Measurements from ENCODE around the gene KCTD19.

KCTD19 gene

GRCh38 chr16:67258161-67258835 lies 68.2 kb downstream of the KCTD19 start:
- no peak for DNase-seq (ENCODE audit: low read depth in 3 of 3)

DNA sequence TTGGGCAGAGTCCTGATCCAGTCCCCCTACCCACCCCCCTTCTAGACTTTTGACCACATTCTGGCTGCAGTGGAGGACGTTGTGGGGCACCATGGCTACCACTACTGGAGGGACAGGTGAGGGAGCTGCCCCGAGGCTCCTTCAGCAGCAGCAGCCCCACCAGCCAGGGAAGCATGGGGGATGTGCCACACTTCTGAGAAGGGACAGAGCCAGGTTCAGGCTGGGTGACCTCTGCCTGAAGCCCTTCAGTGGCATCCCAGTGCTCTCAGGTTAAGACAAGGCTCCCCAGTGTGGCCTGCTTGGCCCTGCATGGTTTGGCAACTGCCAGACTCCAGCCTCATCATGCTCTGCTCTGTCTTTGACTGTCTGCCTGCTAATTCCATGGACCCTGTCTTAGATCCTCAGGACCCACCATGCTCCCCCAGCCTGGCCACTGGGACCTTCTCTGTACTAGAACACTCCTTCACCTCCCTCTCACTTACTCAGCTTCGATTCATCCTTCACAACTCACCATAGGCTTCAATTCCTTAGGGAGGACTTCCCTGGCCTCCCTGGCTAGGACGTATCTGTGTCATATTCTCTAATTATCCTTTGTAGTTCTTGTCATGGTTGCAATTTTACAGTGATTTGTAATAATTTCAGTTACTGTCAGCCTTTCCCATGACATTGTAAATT lies 68.9 kb downstream of the KCTD19 start:
- no peak for DNase-seq (ENCODE audit: low read depth in 3 of 3)

DNA sequence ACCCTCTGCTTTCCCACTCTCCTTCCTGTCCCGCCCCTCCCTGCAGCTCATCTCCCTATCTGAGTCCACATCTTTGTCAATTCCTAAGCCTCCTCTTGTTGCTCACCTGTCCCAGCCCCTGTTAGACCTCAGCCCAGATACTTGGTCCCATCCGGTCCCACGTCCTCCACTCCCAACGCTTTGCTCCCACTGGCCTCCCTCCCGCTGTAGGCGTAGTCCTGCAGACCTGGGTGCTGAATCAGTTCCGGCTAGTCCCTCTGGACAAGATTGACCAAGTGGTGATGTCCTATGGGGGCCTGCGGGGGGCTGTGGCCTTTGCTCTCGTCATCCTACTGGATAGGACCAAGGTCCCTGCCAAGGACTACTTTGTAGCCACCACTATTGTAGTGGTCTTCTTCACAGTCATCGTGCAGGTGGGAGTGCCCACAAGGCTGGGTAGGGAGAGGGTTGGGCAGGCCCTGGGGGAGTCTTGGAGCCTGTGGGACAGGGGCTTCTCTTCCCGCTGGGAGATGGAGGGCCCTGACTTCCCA lies 69.8 kb downstream of the KCTD19 start:
- DNase-seq (ENCODE audit: low read depth in 3 of 3): no peak

GRCh38 chr16:67255553-67256221 lies 70.9 kb downstream of the KCTD19 start:
- DNase-seq (ENCODE audit: low read depth in 3 of 3): no peak

DNA sequence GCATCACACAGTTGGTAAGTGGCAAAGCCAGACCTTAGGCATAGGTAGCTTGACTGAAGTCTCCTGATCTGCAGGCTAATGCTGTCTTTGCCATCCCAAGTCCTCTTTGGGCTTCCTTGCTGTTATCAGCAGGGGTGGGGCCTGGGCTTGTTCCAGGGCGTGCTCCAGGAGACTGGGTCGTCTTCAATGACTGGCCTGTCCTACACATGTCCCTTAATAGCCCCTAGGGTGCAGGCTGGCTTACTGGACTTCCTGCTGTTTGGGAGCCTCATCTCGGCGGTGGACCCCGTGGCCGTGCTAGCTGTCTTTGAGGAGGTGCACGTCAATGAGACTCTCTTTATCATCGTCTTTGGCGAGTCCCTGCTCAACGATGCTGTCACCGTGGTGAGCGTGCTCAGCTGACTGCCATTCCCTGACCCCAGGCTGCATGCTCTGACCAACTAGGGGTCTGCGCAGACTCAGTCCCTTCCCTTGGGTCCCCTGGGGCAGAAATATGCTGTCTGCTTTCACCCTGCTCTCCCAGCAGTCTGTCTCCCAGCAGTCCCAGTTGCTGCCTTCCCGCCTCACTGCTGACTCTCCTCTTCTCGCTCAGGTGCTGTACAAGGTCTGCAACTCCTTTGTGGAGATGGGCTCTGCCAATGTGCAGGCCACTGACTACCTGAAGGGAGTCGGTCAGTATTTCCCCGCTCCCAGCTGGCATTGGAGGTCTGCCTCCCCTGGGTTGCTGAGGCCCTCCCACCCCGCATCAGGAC lies 71.6 kb downstream of the KCTD19 start:
- no peak for DNase-seq (ENCODE audit: low read depth in 3 of 3)

- no peak for DNase-seq (ENCODE audit: low read depth in 3 of 3)
Measured at GRCh38 chr16:67252609-67253497, 73.7 kb downstream of the KCTD19 start.

GRCh38 chr16:67250045-67250327 lies 76.6 kb downstream of the KCTD19 start:
- no peak for DNase-seq (ENCODE audit: low read depth in 3 of 3)

DNA sequence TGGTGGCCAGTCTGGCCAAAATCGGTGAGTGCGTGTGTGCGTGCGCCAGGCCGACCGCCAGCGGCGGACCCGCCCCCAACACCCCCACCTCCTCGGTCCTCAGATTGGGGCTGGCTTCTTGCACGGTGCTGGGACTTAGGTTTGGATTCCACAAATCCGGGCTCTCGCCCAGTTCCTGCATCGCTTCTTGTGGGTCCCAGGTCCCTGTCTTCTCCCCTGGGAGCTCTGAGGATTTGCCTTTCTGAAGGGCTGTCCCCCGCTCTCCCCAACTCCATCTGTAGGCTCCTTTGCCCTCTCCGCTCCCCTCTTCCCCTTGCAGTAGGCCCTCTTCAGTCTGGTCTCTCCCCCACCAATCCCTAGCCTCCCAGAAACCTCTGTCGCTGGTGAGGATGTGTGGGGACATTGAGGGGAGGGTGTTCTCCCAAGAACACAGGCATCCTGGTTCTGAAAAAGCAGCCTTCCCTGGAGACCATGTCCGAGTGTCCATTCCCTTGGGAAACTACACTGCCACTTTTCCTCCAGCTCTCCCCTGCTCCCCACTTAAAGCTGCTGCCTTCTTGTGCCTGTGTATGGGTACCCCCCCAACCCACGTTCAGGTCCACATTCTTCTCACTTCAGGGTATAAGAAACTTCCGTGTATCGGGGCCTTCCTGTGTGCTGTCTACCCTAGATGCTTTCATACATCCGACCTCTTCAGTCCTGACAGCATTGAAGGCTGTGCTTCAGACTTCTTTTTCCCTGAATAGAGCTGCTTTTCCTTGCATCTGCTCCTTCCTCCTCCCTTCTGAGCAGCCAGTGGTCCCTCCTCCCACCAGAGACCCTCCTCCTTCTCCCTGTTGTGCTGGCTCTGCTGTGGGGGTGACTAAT lies 77.1 kb downstream of the KCTD19 start:
- DNase-seq (ENCODE audit: low read depth in 3 of 3): no peak

GRCh38 chr16:67248401-67249177 lies 78.0 kb downstream of the KCTD19 start, which contains the start of gene SLC9A5:
Gene SLC9A5, plus strand, starts transcription at chr16:67248979. Its CDS starts 36 bp downstream, at chr16:67249015.
- DNase-seq (ENCODE audit: low read depth in 3 of 3): no peak

DNA sequence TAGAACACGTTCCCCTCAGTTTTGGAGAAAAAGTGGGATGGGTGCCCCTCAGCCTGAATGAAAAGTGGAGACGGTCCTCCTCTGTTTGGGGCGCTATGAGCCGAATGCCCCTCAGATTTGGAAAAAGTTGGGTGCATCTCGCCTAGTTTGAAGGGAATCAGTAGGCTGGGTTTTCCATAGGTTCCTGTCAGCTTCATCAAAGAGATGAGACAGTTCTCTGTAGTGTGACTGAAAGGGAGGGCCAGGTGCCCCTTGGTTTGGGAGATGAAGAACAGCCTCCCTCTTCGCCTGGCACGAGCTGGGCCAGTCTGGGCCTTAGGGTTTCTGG lies 78.5 kb downstream of the KCTD19 start:
- DNase-seq (ENCODE audit: low read depth in 3 of 3): no peak

- DNase-seq (ENCODE audit: low read depth in 3 of 3): peak; percentile 96 to 98 (median 97)
Measured at GRCh38 chr16:67247192-67248072, 79.1 kb downstream of the KCTD19 start, which contains the start of gene FHOD1. Gene FHOD1, minus strand, starts transcription at chr16:67247481. Its CDS starts 71 bp downstream, at chr16:67247410.

GRCh38 chr16:67246756-67247191 lies 79.8 kb downstream of the KCTD19 start:
- no peak for DNase-seq (ENCODE audit: low read depth in 3 of 3)

GRCh38 chr16:67246081-67246755 lies 80.3 kb downstream of the KCTD19 start:
- DNase-seq (ENCODE audit: low read depth in 3 of 3): peak; percentile 10 to 35 (median 23)

GRCh38 chr16:67245674-67246080 lies 80.9 kb downstream of the KCTD19 start:
- no peak for DNase-seq (ENCODE audit: low read depth in 3 of 3)

- no peak for DNase-seq (ENCODE audit: low read depth in 3 of 3)
Measured at GRCh38 chr16:67245186-67245585, 81.4 kb downstream of the KCTD19 start.

DNA sequence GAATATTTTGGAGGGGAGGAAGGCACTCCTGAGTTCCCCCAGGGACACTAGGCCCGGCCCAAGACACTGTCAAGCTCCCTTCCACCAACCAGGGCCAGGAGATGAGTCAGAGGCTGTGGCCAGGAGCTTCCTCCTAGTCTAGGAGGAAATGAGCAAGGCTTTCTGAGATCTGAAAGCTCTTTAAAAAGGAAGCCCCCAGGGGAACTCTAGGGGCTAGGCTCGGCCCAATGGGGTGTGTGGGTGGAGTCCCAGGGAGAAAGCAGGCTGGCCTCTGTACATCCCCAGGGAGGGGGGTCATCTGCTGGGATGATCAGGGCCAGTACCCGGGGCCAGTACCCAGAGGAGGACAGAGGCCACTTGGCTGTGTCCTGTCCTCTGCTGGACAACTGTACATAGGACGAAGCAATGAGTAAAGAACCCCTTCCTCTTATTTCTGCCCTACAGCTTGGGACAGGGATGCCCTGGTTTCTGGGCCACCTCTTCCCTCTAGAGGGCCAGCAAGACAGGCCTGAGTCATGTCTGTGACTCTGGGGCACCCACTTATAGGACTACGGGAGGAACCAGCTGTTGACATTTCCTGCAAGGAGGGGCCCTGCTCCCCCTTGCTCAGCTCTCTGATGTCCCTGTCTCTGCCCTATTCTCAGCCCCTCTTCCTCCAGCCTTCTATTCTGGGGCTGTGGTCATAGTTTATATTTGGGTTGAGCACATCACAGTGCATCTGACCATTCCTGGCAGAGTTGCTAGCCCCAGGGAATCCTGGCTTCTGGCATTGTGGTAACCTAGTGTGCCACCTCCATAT lies 82.0 kb downstream of the KCTD19 start:
- peak; percentile 62 to 72 (median 66) for DNase-seq (ENCODE audit: low read depth in 3 of 3)

DNA sequence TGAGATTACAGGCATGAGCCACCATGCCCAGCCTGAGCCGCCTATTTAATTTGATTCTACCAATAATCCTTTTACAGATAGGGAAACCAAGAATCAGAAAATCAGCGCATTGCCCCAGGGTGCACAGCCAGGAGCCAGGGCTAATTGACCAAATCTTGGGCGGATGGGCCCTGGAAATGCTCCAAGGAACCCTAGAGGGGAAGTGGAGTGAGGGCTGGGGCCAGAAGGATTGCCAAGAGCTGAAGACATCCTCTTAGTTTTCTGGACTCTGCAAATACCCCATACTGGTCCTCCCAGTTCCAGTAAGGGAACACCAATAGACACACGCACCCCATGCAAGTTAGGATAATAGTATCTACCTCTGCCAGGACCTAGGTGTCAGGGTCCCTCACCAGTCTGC lies 83.1 kb downstream of the KCTD19 start:
- no peak for DNase-seq (ENCODE audit: low read depth in 3 of 3)
